PC-9 (cell line): ENCODE results near the gene MSLN. TPM values are rescaled to one million over a fixed set of nuclear protein-coding genes. Genes with fewer than 3 reads are reported as not detected.

Source experiments
- BruUV-seq: library from RNA; stranded (reverse); fragments of 400-500 nt; replicated peaks from 2 replicates; lab custom pipeline; 2021; lab: Mats Ljungman, UMichigan
- CTCF ChIA-PET: fragments of 300-600 bp; sonication (Branson Sonifier 250); formaldehyde crosslinking; loops from one replicate; lab custom pipeline; 2022; ENCODE audit warnings: antibody characterized with exemption; lab: Charles Lee
- POLR2A ChIA-PET: fragments of 300-600 bp; sonication (Branson Sonifier 250); formaldehyde crosslinking; loops from one replicate; lab custom pipeline; 2022; ENCODE audit warnings: antibody characterized with exemption; ENCODE audit not compliant: unreplicated experiment; lab: Charles Lee
- DNase-seq, 2 experiments: peaks; one replicate each; pipeline versions ENCODE4 v3.0.0 to v3.0.0-alpha.2; 2015 to 2022; ENCODE audit warnings: mixed read lengths in 1 of 2
- H2AFZ ChIP-seq: fragments of 200-600 bp; sonication (generic); 2 replicates; pipeline ENCODE4 v1.8.1; 2017; ENCODE audit warnings: antibody characterized with exemption
- H3F3A ChIP-seq: fragments of 200-600 bp; sonication (generic); 2 replicates; pipeline ENCODE4 v1.8.1; 2017; ENCODE audit warnings: antibody characterized with exemption, mild to moderate bottlenecking, low read depth; ENCODE audit not compliant: insufficient read depth
- H3K27ac ChIP-seq: fragments of 200-600 bp; sonication (generic); 2 replicates; pipeline ENCODE4 v1.6.1; 2016; ENCODE audit warnings: mixed run types
- H3K27me3 ChIP-seq: fragments of 200-600 bp; sonication (generic); 2 replicates; pipeline ENCODE4 v1.6.1; 2016; ENCODE audit warnings: low read depth, mixed run types; ENCODE audit not compliant: insufficient read depth
- H3K36me3 ChIP-seq: fragments of 200-600 bp; sonication (generic); 2 replicates; pipeline ENCODE4 v1.6.1; 2016; ENCODE audit warnings: low read depth, mixed run types
- H3K4me1 ChIP-seq: fragments of 200-600 bp; sonication (generic); replicated peaks from 2 replicates; pipeline ENCODE4 v1.6.1; 2016; ENCODE audit warnings: mixed run types; ENCODE audit not compliant: insufficient read depth
- H3K4me2 ChIP-seq: fragments of 200-600 bp; sonication (generic); 2 replicates; pipeline ENCODE4 v1.6.1; 2017; ENCODE audit warnings: mixed run types
- H3K4me3 ChIP-seq: fragments of 200-600 bp; sonication (generic); 2 replicates; pipeline ENCODE4 v1.6.1; 2016; ENCODE audit warnings: mixed run types
- H3K79me2 ChIP-seq: fragments of 200-600 bp; sonication (generic); 2 replicates; pipeline ENCODE4 v1.6.1; 2017; ENCODE audit warnings: low read depth, mixed run types
- H3K9me2 ChIP-seq: fragments of 200-600 bp; sonication (generic); 2 replicates; pipeline ENCODE4 v1.8.1; 2017; ENCODE audit warnings: mild to moderate bottlenecking; ENCODE audit not compliant: insufficient read depth
- H3K9me3 ChIP-seq: fragments of 200-600 bp; sonication (generic); 2 replicates; pipeline ENCODE4 v1.8.1; 2016; ENCODE audit warnings: low read depth; ENCODE audit not compliant: insufficient read depth
- H4K20me1 ChIP-seq: fragments of 200-600 bp; sonication (generic); 2 replicates; pipeline ENCODE4 v1.8.1; 2017; ENCODE audit not compliant: insufficient read depth
- EZH2 ChIP-seq: fragments of 200-600 bp; sonication (generic); IDR thresholded peaks from 2 replicates; pipeline ENCODE4 v1.8.0; 2017; ENCODE audit warnings: antibody characterized with exemption, low read depth
- intact Hi-C: fragments of 100-400 bp; cut with micrococcal nuclease; formaldehyde crosslinking; loops from one replicate; pipeline ENCODE4 v1.10.0; 2022; ENCODE audit not compliant: unreplicated experiment
- total RNA-seq: library from RNA; stranded (reverse); gene quantifications from 2 replicates; pipeline ENCODE4 v1.2.3, GENCODE V29; 2021
- TF ChIP-seq, protein P1 (sequence below): fragments of 200-600 bp; sonication (generic); conservative IDR thresholded peaks from 2 replicates; pipeline ENCODE4 v1.6.1; 2017; ENCODE audit warnings: mixed run types, antibody characterized with exemption, mild to moderate bottlenecking, moderate library complexity

The MSLN gene
- total RNA-seq, 1 experiment from 2014 or later: 59.9 TPM

DNA sequence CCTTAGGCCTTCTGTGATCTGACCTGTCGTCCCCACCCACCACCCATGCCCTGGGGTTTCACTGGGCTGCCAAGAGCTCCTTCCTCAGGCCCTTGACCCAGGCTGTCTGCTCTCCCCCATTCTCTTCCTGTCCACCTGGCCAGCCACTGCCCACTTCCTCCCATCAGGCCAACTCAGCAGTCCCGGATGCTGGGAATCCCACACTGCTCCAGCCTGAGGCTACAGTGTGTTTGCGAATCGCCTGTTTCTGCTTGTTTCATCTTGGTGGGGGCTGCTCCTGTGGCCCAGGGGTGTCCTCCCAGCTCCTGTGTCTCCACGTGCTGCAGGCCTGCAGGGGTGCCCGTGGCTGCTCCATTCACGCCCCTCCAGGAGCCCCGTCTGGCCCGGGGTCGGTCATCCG lies 46.5 kb upstream of the MSLN start:
- no peak overlapping the region for H3K4me3 ChIP-seq
- peaks cover 4% of the 10 kb centered on the region; the same call in 1 of the 2 replicates for H3K79me2 ChIP-seq
- no peaks in the 10 kb centered on the region for H3K36me3 ChIP-seq
- CTCF ChIA-PET: interaction anchor here (0.5 kb wide), 1 partner anchor 690 kb away, joined by 3 read pairs; no protein-coding TSS in a partner anchor
- H3K9me3 ChIP-seq: no peaks in the 10 kb centered on the region
- H3K9me2 ChIP-seq: no peaks in the 10 kb centered on the region
- H3K27ac ChIP-seq: no peak overlapping the region; the same call in 1 of the 2 replicates
- no TSS peak for BruUV-seq
- H3K4me1 ChIP-seq: peaks cover 43% of the 10 kb centered on the region
- no peak overlapping the region for H2AFZ ChIP-seq
- DNase-seq: no peak
- peak overlapping the region; percentile 72 for H3K4me2 ChIP-seq
- H3K27me3 ChIP-seq: peaks cover 20% of the 10 kb centered on the region
- H4K20me1 ChIP-seq: peaks cover 11% of the 10 kb centered on the region; the same call in 1 of the 2 replicates
- POLR2A ChIA-PET: interaction anchor here (0.6 to 1.4 kb wide), 3 partner anchors 14 to 565 kb away, joined by 3 to 9 read pairs (median 4); no protein-coding TSS in a partner anchor
- intact Hi-C loops: loop anchor here (5.0 kb wide), 1 partner anchor 258 kb away; the partner anchor contains the start of gene LMF1
- TF ChIP-seq, protein P1, sequence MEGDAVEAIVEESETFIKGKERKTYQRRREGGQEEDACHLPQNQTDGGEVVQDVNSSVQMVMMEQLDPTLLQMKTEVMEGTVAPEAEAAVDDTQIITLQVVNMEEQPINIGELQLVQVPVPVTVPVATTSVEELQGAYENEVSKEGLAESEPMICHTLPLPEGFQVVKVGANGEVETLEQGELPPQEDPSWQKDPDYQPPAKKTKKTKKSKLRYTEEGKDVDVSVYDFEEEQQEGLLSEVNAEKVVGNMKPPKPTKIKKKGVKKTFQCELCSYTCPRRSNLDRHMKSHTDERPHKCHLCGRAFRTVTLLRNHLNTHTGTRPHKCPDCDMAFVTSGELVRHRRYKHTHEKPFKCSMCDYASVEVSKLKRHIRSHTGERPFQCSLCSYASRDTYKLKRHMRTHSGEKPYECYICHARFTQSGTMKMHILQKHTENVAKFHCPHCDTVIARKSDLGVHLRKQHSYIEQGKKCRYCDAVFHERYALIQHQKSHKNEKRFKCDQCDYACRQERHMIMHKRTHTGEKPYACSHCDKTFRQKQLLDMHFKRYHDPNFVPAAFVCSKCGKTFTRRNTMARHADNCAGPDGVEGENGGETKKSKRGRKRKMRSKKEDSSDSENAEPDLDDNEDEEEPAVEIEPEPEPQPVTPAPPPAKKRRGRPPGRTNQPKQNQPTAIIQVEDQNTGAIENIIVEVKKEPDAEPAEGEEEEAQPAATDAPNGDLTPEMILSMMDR: no peak
- TF ChIP-seq EZH2: no peak
- H3F3A ChIP-seq: peaks cover 37% of the 10 kb centered on the region

GRCh38 chr16:714558-715476 lies 45.7 kb upstream of the MSLN start, which contains the start of gene METRN:
Gene METRN, plus strand, starts transcription at chr16:715118. Its CDS starts 172 bp downstream, at chr16:715290.
- Histone ChIP-seq H4K20me1 (peaks cover 12% of the 10 kb centered on the region; the same call in 1 of the 2 replicates), H3K79me2 (peaks cover 4% of the 10 kb centered on the region; the same call in 1 of the 2 replicates), H3K27me3 (peaks cover 13% of the 10 kb centered on the region), H3K9me2 (no peaks in the 10 kb centered on the region), H3K36me3 (no peaks in the 10 kb centered on the region), H2AFZ (0 out of 2 replicates have a peak within 1 kb of the TSS, but pooled peaks have one; percentile 33), H3K4me3 (peak within 1 kb of the TSS; percentile 81), H3F3A (peaks cover 41% of the 10 kb centered on the region), H3K4me2 (peak within 1 kb of the TSS; percentile 85), H3K9me3 (no peaks in the 10 kb centered on the region), H3K4me1 (peaks cover 51% of the 10 kb centered on the region), H3K27ac (no peak within 1 kb of the TSS; the same call in 1 of the 2 replicates)
- CTCF ChIA-PET: interaction anchor here (0.6 kb wide), 1 partner anchor 33 kb away, joined by 3 read pairs; no protein-coding TSS in a partner anchor
- no peak for TF ChIP-seq EZH2
- TF ChIP-seq, protein P1: no peak
- POLR2A ChIA-PET: interaction anchor here (0.6 to 1.4 kb wide), 5 partner anchors 11 to 222 kb away, joined by 3 to 19 read pairs (median 9); partner anchors contain the start of genes CCDC78, CHTF18 and RPUSD1
- no TSS peak for BruUV-seq
- intact Hi-C loops: loop anchor here (5.0 kb wide), 1 partner anchor 257 kb away; the partner anchor contains the start of gene LMF1
- peak; percentile 67 to 96 for DNase-seq
